Activated CD8-positive, alpha-beta memory T cell treated with anti-CD3 and anti-CD28 coated beads, Interleukin-2, amount 50 U/mL, for 4 hours (primary cell): ENCODE measurements around the gene DRD3.

Source experiments
- DNase-seq: peaks from one replicate; pipeline ENCODE4 v3.0.0-alpha.2; 2020

Gene DRD3

DNA sequence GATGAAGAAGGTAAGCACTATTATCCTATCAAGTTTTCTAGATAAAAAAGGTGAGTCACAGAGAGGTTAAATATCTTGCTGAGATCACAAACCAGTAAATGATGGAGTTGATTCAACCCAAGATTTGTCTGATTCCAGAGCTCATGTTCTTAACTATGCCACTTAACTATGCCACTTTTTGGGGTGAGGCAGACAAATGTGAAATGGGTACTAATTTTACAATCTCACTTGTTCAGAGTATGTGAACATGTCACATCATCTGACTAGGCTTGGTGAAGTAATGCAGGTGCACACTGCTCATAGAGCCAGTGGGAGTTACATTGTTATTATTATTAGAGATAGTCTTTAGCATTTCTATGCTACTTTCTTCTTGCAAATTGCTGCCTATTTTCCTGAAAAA, 2.0 kb downstream of the DRD3 start:
- no peak for DNase-seq

- no peak for DNase-seq
Measured at GRCh38 chr3:114176487-114176886, 2.4 kb downstream of the DRD3 start.

DNA sequence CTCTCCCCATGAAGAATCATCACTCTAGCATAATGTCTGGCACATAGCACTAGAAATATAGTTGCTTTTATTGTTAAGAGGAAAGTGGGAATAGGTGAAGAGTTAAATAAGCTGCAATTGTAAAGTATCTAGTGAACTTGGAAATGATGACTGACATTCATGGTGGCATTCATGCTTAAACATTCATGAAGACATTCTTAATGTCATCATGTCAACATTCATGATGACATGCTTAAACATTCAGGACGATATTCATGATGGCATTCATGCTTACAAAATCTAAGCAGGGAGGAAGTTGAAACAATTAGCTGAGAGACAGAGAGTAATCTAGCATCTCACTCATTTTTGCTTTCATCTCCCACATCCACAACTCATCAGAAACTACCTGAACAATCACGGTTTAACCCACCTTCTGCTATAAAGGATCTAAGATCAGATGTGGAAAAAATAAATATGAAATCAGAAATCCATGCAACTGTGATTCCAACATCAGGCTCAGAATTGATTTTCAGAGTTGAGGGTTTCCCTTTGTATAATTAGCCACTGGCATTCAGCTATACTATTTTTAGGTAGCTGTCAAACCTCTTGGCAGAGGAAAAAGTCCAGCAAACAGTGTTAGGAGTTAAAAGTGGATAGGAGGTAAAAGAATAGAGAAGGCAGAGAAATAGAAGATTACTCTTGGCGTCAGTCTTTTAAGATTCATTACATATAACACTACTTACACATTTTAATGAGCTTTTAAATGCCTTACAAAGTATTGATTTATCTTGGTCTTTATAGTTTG, 3.5 kb downstream of the DRD3 start:
- DNase-seq, result no peak

GRCh38 chr3:114171677-114172076, 7.2 kb downstream of the DRD3 start:
- no peak for DNase-seq

DNA sequence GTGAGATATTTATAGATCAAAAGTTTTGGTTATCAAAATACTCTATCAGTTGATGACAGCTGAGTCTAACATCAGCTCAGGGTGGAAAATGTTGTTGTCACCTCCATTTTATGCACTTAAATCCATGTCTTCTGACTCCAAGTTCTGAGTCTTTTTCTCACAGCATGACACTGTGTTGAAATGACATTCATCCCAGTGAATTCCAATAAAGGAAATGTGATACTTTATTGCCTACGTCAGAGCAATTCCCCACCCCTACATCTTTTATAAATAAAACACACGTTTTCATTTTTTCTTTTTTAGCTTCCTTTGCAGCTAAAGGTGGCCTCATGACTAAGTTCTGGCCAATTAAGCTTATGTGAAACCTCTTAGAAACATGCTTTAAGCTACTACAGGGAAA, 10.7 kb downstream of the DRD3 start:
- DNase-seq, result no peak

DNA sequence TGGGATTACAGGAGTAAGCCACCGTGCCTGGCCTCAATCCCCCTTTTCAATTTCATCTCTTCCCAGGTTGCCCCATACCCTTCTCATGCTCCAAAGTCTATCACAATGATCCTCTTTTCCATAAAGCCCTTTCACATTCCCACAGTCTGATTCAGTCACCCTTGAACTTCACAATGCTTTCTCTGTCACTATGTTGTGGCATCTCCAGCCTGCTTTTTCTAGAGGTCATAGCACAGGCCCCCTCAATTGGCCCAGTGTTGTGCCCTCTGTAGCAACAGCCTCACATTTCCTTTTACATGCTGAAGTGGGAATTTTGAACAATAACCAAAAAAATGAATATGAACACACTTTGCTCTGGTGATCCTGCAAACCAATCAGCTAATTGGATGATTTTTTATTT, 21.5 kb downstream of the DRD3 start:
- DNase-seq, result no peak

DNA sequence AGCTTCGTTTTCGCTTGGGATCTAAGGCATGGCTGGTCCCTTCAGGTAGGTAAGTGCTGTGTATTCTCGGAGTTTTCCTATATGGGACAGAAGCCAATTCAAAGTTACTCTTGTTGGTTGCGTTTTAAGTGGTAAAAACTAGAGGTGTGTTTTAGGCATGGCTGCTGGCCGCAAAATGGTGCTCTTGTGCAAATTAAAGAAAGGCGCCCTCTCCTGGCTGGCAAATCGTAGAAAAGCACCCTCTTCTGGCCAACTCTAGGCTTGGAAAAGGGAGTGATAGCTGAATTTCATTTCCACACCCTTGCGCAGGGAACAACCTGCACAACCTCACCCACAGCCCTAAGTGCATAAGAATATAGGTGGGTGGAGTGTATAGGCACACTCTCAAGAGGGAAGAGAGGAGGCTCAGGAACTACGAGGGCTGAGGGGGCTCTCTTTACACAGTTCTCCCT, 23.5 kb downstream of the DRD3 start:
- peak; percentile 38 for DNase-seq

GRCh38 chr3:114154321-114154821, 24.5 kb downstream of the DRD3 start:
- no peak for DNase-seq

DNA sequence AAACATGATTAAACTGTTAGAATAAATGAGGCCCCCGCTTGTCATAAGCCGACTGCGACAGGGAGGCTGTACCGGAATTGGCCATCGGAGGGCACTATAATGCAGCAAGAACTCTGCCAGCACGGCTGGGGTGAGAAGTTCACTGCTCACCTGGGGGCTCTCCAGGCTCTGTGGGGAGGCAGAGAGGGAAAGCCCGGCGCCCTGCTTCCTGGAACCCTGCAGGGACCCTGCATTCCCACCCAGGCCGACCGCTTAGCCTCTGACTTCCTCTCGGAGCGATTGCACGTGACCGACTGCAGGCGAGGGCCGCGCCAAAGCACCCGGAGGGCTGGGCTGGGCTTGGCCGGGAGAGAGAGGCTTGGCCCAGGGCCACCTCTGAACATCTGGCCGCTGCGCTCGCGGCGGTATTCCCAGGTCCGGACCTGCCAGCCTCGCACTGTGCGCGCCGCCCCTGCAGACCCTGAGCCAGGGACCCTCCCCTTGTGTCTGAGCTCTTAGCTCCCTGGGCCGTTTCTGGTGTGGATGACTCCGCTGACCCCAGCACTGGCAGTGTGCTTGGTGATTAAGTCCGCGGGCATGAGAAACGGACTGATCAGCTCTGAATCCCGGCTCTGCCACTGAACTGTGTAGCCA, 26.2 kb downstream of the DRD3 start:
- peak; percentile 89 for DNase-seq

- no peak for DNase-seq
Measured at GRCh38 chr3:114151091-114151490, 27.8 kb downstream of the DRD3 start.

DNA sequence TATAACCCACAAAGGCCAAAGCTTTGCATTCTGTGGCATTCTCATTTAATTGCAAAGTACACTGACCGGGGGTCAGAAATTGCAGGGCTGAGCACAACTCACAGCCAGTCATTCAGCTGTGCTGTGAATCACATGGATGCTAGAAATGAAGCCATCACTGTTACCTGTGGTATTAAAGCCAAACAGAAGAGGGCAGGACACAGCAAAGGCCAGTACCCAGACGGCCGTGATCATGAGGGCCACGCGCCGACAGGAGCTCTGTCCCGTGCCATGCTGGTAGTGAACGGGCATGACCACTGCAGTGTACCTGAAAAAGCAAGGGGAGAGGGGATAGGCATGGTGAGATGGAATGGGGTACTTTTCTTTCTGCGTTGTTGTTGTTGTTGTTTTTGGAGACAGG, 31.6 kb downstream of the DRD3 start:
- no peak for DNase-seq

- DNase-seq, result no peak
Measured at GRCh38 chr3:114144909-114145688, 33.8 kb downstream of the DRD3 start.

DNA sequence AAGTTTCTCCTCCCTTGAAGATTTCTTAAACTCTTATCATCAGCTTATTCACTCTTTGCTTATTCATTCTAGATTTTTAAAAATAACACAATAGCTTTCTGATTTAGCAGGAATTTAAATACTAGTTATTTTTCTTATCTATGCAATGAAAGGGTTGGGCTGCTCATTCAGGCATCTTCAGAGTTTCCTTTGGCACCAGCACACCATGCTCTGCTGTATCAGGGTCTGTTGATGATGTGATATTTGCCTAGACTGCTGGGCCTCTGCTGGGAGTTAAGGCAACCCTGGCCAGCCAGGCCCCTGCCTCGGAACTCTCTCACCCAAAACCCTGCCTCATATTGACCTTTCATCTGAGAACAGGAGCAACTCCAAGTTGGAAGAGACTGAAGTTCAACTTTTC, 35.0 kb downstream of the DRD3 start:
- no peak for DNase-seq

- no peak for DNase-seq
Measured at GRCh38 chr3:114139836-114140235, 39.0 kb downstream of the DRD3 start.

GRCh38 chr3:114133947-114134346, 44.9 kb downstream of the DRD3 start:
- DNase-seq, result no peak

GRCh38 chr3:114132500-114132899, 46.4 kb downstream of the DRD3 start:
- DNase-seq, result no peak

- no peak for DNase-seq
Measured at GRCh38 chr3:114128826-114129225, 50.0 kb downstream of the DRD3 start.

DNA sequence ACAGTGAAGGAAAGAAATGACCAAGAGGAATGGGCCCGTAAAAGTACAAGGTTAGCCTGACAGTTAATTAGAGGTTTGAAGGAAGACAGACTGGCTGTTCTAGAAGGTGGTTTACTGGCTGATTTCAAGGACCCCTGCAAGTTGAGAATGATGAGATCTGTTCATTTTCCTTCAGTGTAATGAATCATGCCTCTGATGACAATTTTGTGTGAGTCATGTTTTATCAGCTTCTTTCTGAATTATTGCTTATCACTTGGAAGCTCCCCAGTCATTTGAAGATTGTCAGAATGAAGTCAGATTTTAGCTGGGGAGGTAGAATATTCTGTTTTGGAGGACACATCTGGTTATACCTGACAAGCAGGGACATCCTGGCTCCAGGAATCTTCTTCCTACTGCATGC, 50.6 kb downstream of the DRD3 start:
- DNase-seq, result no peak

- no peak for DNase-seq
Measured at GRCh38 chr3:114127517-114127916, 51.3 kb downstream of the DRD3 start.

- no peak for DNase-seq
Measured at GRCh38 chr3:114126461-114126860, 52.4 kb downstream of the DRD3 start.

DNA sequence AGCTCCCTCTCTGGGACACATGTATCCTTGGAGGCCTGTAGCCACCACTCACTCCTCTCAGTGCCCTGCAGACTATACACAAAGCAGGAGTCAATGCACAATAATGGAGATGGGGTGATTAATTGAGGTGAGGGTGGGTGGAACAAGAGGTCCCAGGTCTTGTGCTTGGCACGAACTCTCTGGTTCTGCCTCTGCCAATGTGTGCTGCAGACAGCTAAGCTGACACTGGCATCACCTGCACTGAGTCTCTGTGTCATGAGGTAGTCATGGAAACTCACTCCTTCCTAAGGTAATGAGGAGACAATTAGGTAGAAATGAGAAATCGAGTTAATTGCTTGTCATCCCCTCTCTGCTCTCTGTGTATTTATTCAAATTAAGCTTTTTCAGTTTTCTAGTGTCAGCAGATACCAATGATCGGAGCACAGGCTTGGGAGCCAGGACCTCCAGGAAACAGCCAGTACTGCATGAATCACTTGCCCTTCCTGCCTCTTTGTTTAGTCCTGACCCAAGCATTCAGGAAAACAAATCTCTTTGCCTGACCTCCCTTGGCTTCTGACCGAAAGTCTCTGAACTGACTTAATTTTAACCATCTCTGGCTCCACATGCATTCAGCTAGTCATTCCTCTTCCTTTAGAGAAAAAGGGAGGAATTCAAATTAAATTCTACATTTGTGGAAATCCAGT, 56.7 kb downstream of the DRD3 start:
- no peak for DNase-seq

GRCh38 chr3:114120211-114120610, 58.6 kb downstream of the DRD3 start:
- DNase-seq, result no peak

DNA sequence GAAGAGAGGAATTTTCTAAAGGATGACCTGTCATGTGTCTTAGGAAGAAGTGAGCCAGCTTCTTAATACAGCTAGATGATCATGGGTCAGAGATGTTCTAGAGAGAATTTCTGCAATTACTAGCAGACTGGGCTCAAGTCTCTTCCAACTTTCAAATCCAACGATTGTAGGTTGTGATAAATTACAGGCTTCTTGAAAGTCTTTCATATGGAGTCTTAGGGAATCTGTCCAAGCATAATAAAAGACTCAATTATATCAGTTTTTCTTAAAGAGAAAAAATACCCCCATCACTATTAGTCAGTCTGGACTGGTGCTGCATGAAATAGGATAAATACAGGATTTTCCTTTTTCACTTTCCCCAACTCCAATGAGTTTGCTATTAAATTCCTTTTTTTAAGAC, 59.1 kb downstream of the DRD3 start:
- DNase-seq, result no peak
